ENCODE measurements around the gene ABHD16A. TPM values are rescaled to one million over a fixed set of nuclear protein-coding genes. Genes with fewer than 3 reads are reported as not detected.

Gene ABHD16A
- total RNA-seq, 2 experiments from 2014 or later = 28.6 to 32.7 TPM

DNA sequence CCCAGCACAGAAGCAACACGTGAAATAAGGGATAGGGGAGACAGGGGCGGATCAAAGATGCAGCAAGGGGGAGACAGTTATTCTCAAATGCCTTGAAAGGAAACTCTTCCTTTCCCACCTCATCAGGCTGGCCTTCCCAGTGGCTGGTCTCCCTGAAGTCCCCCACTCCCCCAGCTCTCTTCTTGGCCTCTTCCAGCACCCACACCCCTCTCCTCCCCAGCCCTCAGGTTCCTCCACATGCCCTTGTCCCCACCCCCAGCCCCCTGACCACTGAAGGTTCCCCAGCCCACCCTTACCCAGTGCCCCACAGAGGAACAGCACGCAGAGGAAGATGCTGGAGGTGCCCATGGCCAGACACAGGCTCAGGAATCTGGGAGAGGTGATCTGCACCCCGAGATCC, 10.3 kb upstream of the ABHD16A start:
- Histone ChIP-seq H4K20me1 (ENCODE audit: insufficient read depth, low read length) (no peaks in the 10 kb centered on the region), H2AFZ (ENCODE audit: low read length) (no peak overlapping the region), H3K4me1 (ENCODE audit: insufficient read depth, low read length, poor library complexity, severe bottlenecking) (peaks cover 10% of the 10 kb centered on the region), H3K79me2 (ENCODE audit: insufficient read depth, low read depth, low read length) (no peaks in the 10 kb centered on the region), H3K9me3 (ENCODE audit: low read length) (no peaks in the 10 kb centered on the region), H3K4me3 (ENCODE audit: low read depth, low read length, poor library complexity, severe bottlenecking) (no peak overlapping the region), H3K9me2 (ENCODE audit: insufficient read depth, low read length) (no peaks in the 10 kb centered on the region), H3K4me2 (ENCODE audit: low read length) (no peak overlapping the region), H3K36me3 (ENCODE audit: insufficient read depth, low read length) (no peaks in the 10 kb centered on the region), H3K27ac (ENCODE audit: low read depth, low read length, poor library complexity, severe bottlenecking) (no peak overlapping the region)
- intact Hi-C loops (cut with micrococcal nuclease; ENCODE audit: unreplicated experiment) = no loop called here
- DNase-seq (ENCODE audit: low spot score) = no peak
- POLR2A ChIA-PET = interaction anchor here (1.0 kb wide), 1 partner anchor 14 kb away, joined by 3 read pairs; no protein-coding TSS in a partner anchor
- no peak for TF ChIP-seq EZH2phosphoT487 (IDR thresholded peaks at IDR 0.05; ENCODE audit: borderline replicate concordance, low read depth, low read length)
- TF ChIP-seq, protein P1, sequence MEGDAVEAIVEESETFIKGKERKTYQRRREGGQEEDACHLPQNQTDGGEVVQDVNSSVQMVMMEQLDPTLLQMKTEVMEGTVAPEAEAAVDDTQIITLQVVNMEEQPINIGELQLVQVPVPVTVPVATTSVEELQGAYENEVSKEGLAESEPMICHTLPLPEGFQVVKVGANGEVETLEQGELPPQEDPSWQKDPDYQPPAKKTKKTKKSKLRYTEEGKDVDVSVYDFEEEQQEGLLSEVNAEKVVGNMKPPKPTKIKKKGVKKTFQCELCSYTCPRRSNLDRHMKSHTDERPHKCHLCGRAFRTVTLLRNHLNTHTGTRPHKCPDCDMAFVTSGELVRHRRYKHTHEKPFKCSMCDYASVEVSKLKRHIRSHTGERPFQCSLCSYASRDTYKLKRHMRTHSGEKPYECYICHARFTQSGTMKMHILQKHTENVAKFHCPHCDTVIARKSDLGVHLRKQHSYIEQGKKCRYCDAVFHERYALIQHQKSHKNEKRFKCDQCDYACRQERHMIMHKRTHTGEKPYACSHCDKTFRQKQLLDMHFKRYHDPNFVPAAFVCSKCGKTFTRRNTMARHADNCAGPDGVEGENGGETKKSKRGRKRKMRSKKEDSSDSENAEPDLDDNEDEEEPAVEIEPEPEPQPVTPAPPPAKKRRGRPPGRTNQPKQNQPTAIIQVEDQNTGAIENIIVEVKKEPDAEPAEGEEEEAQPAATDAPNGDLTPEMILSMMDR (conservative IDR thresholded peaks at IDR 0.05; ENCODE audit: low read length) = no peak
- no TSS peak for BruUV-seq (replicated peaks)
- CTCF ChIA-PET (ENCODE audit: unreplicated experiment) = no interaction called here

DNA sequence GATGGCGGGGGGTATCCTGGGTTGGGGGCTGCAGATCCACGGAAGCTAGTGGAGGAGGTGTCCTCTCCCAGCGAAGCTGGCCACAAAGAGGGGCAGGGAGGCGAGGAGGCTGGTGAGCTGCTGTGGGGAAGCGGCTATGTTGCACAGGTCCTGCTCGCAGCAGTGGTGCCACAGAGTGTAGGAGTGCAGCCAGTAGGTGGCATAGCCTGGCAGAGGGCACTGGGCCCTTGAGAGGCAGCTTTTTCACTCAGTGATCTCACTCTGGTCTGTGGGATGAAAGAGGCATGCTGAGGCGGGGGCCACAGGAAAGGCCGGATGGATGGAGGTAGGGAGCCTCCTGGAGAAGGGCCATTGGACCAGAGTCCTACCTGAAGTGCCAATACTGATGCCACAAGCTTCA, 9.2 kb upstream of the ABHD16A start:
- Histone ChIP-seq H3K9me3 (ENCODE audit: low read length) (no peaks in the 10 kb centered on the region), H4K20me1 (ENCODE audit: insufficient read depth, low read length) (no peaks in the 10 kb centered on the region), H3K27ac (ENCODE audit: low read depth, low read length, poor library complexity, severe bottlenecking) (no peak overlapping the region), H3K79me2 (ENCODE audit: insufficient read depth, low read depth, low read length) (no peaks in the 10 kb centered on the region), H3K4me2 (ENCODE audit: low read length) (no peak overlapping the region), H3K9me2 (ENCODE audit: insufficient read depth, low read length) (no peaks in the 10 kb centered on the region), H2AFZ (ENCODE audit: low read length) (no peak overlapping the region), H3K4me1 (ENCODE audit: insufficient read depth, low read length, poor library complexity, severe bottlenecking) (peaks cover 10% of the 10 kb centered on the region), H3K36me3 (ENCODE audit: insufficient read depth, low read length) (no peaks in the 10 kb centered on the region), H3K4me3 (ENCODE audit: low read depth, low read length, poor library complexity, severe bottlenecking) (no peak overlapping the region)
- intact Hi-C loops (cut with micrococcal nuclease; ENCODE audit: unreplicated experiment) = no loop called here
- BruUV-seq (replicated peaks) = no TSS peak
- POLR2A ChIA-PET = no interaction called here
- no peak for DNase-seq (ENCODE audit: low spot score)
- CTCF ChIA-PET (ENCODE audit: unreplicated experiment) = interaction anchor here (1.0 kb wide), 1 partner anchor 46 kb away, joined by 3 read pairs; no protein-coding TSS in a partner anchor
- TF ChIP-seq, protein P1 (conservative IDR thresholded peaks at IDR 0.05; ENCODE audit: low read length) = peak; percentile 30; the same call in 1 of the 2 replicates
- no peak for TF ChIP-seq EZH2phosphoT487 (IDR thresholded peaks at IDR 0.05; ENCODE audit: borderline replicate concordance, low read depth, low read length)

DNA sequence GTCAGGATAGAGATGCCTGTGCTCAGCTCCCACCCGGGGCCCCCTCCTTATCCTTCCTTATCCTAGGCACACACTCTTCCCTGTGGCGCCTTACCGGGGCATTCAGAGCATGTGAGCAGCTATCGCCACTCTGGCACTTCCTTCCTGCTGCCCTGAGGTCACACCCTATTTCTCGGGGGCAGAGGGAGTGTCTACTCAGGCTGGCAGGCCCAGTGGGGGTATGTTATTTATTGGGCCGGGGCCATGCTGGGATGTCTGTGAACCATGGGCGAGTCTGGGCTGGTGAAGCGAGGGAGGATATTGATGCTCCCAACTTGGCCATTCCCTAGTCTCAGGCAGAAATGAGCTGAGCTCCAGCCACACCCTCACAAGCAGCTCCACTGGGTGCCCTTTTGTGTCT, 8.1 kb upstream of the ABHD16A start:
- Histone ChIP-seq H3K36me3 (ENCODE audit: insufficient read depth, low read length) (no peaks in the 10 kb centered on the region), H3K4me3 (ENCODE audit: low read depth, low read length, poor library complexity, severe bottlenecking) (no peak overlapping the region), H4K20me1 (ENCODE audit: insufficient read depth, low read length) (no peaks in the 10 kb centered on the region), H3K4me2 (ENCODE audit: low read length) (no peak overlapping the region), H3K9me3 (ENCODE audit: low read length) (no peaks in the 10 kb centered on the region), H3K4me1 (ENCODE audit: insufficient read depth, low read length, poor library complexity, severe bottlenecking) (peaks cover 10% of the 10 kb centered on the region), H3K27ac (ENCODE audit: low read depth, low read length, poor library complexity, severe bottlenecking) (no peak overlapping the region), H3K79me2 (ENCODE audit: insufficient read depth, low read depth, low read length) (no peaks in the 10 kb centered on the region), H2AFZ (ENCODE audit: low read length) (no peak overlapping the region), H3K9me2 (ENCODE audit: insufficient read depth, low read length) (no peaks in the 10 kb centered on the region)
- DNase-seq (ENCODE audit: low spot score) = no peak
- ChIA-PET POLR2A (interaction anchor here (0.6 to 1.0 kb wide), 2 partner anchors 116 to 152 kb away, joined by 3 read pairs; partner anchors contain the start of gene HSPA1B), CTCF (ENCODE audit: unreplicated experiment) (interaction anchor here (0.6 to 1.0 kb wide), 3 partner anchors 47 to 355 kb away, joined by 3 to 5 read pairs (median 3); no protein-coding TSS in a partner anchor)
- intact Hi-C loops (cut with micrococcal nuclease; ENCODE audit: unreplicated experiment) = no loop called here
- TF ChIP-seq, protein P1 (conservative IDR thresholded peaks at IDR 0.05; ENCODE audit: low read length) = no peak
- no peak for TF ChIP-seq EZH2phosphoT487 (IDR thresholded peaks at IDR 0.05; ENCODE audit: borderline replicate concordance, low read depth, low read length)
- BruUV-seq (replicated peaks) = no TSS peak

Data from OCI-LY7 (cell line).